Hypothalamus (tissue), 51 donors: ENCODE data around the gene DIP2B.

Source experiments
- DNase-seq, 51 donors: peaks; one replicate each; lab custom pipeline; 2025; lab: John Stamatoyannopoulos, UW

DIP2B gene

GRCh38 chr12:50787618-50788017, 282.8 kb downstream of the DIP2B start:
- no peak for DNase-seq

- no peak for DNase-seq
Measured at GRCh38 chr12:50788561-50788960, 283.8 kb downstream of the DIP2B start.

GRCh38 chr12:50790081-50790480, 285.3 kb downstream of the DIP2B start:
- no peak for DNase-seq
